ENCODE measurements around the gene SPG11.

- TF ChIP-seq CTCF (IDR thresholded peaks at IDR 0.05; ENCODE audit: low read depth, low read length) (no peak), EZH2phosphoT487 (IDR thresholded peaks at IDR 0.05; ENCODE audit: low read depth) (no peak)
Observed at GRCh38 chr15:44554934-44555723, 108.3 kb downstream of the SPG11 start.

Measured in OCI-LY3 (cell line).